ENCODE results near the gene FNDC3B. TPM values are rescaled to one million over a fixed set of nuclear protein-coding genes. Genes with fewer than 3 reads are reported as not detected.

FNDC3B gene
- total and polyA plus RNA-seq, 2 donors (not counting 3 experiments of a cell fraction or from before 2014, with no cell fraction given): 91.6 to 295 TPM

DNA sequence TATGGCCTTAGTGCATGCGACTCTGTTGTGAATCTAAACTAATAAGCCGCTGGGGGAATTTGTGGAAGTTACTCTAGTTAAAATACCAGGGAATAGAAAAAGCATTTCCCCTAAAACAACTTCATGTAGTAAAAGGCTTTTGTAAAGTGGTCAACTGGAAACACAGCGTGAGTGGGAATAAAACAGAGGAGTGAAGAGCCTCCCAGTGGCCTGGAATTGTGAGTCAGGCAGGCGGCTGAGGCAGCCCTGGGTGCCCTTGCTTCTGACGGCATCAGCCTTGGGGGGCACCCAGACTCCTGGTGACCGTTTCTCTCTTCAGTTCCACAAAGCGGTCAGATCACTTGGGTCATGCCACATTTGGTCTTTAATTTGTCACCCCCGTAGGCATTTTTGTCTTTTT is 300.5 kb downstream of the FNDC3B start:
- no TSS peak for BruUV-seq (replicated peaks)

More for the DNA sequence above, 300.5 kb downstream of the FNDC3B start:
- POLR2A ChIA-PET: no interaction called here
- intact Hi-C loops (cut with micrococcal nuclease) (no loop called here), dilution Hi-C loops (cut with MboI; ENCODE audit: extremely low pct_ligation_motif_present, low sequenced_read_pairs) (no loop called here)
- no peaks in the 10 kb centered on the region for H4K20me1 ChIP-seq (replicated peaks; ENCODE audit: control insufficient read depth, extremely low read depth, insufficient read depth, low read length)
- CTCF ChIA-PET: interaction anchor here (0.7 to 3.0 kb wide), 5 partner anchors 7 to 669 kb away, joined by 3 to 65 read pairs (median 4); no protein-coding TSS in a partner anchor
- H3K4me2 ChIP-seq (ENCODE audit: insufficient read depth, low read length): no peak overlapping the region
- H3K36me3 ChIP-seq (ENCODE audit: control insufficient read depth in 2 of 2, extremely low read depth in 1 of 2, insufficient read depth in 2 of 2, low read length in 2 of 2): peaks cover 30 to 46% of the 10 kb centered on the region in 2 experiments
- H3K79me2 ChIP-seq (ENCODE audit: control insufficient read depth, insufficient read depth, low read length): no peaks in the 10 kb centered on the region
- no peak overlapping the region for H3K9ac ChIP-seq (replicated peaks; ENCODE audit: extremely low read depth, insufficient read depth, low read length)
- H2AFZ ChIP-seq (ENCODE audit: low read depth, low read length): no peak overlapping the region
- no peaks in the 10 kb centered on the region for H3K9me3 ChIP-seq (replicated peaks; ENCODE audit: control insufficient read depth, insufficient read depth, low read length)
- no peak for DNase-seq (ENCODE audit: low read depth, low spot score)
- no peak for FAIRE-seq
- H3K4me1 ChIP-seq (ENCODE audit: control insufficient read depth, extremely low read depth, insufficient read depth, low read length): no peaks in the 10 kb centered on the region
- no peak overlapping the region for H3K4me3 ChIP-seq (replicated peaks in 1 of 3; ENCODE audit: insufficient read depth in 1 of 3, low read depth in 1 of 3, low read length in 3 of 3)
- TF ChIP-seq POLR2AphosphoS5 (IDR thresholded peaks at IDR 0.05; ENCODE audit: insufficient read depth, low read depth, low read length): no peak
- TF ChIP-seq, protein P1, sequence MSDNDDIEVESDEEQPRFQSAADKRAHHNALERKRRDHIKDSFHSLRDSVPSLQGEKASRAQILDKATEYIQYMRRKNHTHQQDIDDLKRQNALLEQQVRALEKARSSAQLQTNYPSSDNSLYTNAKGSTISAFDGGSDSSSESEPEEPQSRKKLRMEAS (IDR thresholded peaks at IDR 0.05; ENCODE audit: insufficient read depth, insufficient read length): no peak
- TF ChIP-seq, protein P2, sequence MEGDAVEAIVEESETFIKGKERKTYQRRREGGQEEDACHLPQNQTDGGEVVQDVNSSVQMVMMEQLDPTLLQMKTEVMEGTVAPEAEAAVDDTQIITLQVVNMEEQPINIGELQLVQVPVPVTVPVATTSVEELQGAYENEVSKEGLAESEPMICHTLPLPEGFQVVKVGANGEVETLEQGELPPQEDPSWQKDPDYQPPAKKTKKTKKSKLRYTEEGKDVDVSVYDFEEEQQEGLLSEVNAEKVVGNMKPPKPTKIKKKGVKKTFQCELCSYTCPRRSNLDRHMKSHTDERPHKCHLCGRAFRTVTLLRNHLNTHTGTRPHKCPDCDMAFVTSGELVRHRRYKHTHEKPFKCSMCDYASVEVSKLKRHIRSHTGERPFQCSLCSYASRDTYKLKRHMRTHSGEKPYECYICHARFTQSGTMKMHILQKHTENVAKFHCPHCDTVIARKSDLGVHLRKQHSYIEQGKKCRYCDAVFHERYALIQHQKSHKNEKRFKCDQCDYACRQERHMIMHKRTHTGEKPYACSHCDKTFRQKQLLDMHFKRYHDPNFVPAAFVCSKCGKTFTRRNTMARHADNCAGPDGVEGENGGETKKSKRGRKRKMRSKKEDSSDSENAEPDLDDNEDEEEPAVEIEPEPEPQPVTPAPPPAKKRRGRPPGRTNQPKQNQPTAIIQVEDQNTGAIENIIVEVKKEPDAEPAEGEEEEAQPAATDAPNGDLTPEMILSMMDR (IDR thresholded peaks at IDR 0.05; ENCODE audit: extremely low read depth in 1 of 2, insufficient read depth in 1 of 2, low read depth in 1 of 2, low read length in 2 of 2): no peak
- TF ChIP-seq FOS (IDR thresholded peaks at IDR 0.05; ENCODE audit: borderline replicate concordance, insufficient read depth, low read length): no peak
- TF ChIP-seq POLR2A (IDR thresholded peaks at IDR 0.05; ENCODE audit: low read depth, low read length): no peak
- TF ChIP-seq JUN (IDR thresholded peaks at IDR 0.05; ENCODE audit: borderline replicate concordance, insufficient read depth, insufficient read length, low read depth): no peak
- TF ChIP-seq EZH2 (IDR thresholded peaks at IDR 0.05; ENCODE audit: borderline replicate concordance, low read depth, low read length, severe bottlenecking): no peak
- no peak for TF ChIP-seq MYC (IDR thresholded peaks at IDR 0.05; ENCODE audit: low read depth, low read length)
- TF ChIP-seq GATA2 (IDR thresholded peaks at IDR 0.05; ENCODE audit: insufficient read depth, insufficient read length, low read depth, low read length): no peak
- no peaks in the 10 kb centered on the region for H3K9me1 ChIP-seq (replicated peaks; ENCODE audit: control insufficient read depth, extremely low read depth, insufficient read depth, low read length)
- H3K27ac ChIP-seq (ENCODE audit: insufficient read depth, low read depth, low read length): no peak overlapping the region
- H3K27me3 ChIP-seq (ENCODE audit: control insufficient read depth in 2 of 2, insufficient read depth in 2 of 2, low read length in 2 of 2): no peaks in the 10 kb centered on the region
